SK-N-SH (cell line): Measurements from ENCODE around the gene ZCCHC10. TPM values are rescaled to one million over a fixed set of nuclear protein-coding genes. Genes with fewer than 3 reads are reported as not detected.
A peak's percentile ranks its signal among the peaks of the same experiment; 100 is the strongest.
"Not testable (repeated sequence)": the region's sequence is repeated elsewhere in the genome, so short reads cannot be mapped to it uniquely, and the experiment has no call there.

Experiments
- CTCF ChIA-PET: fragments of 300-600, 350-600 bp; formaldehyde crosslinking; extraction: SDS; loops from one replicate; lab custom pipeline; 2021; lab: Yijun Ruan, JAX
- POLR2A ChIA-PET: fragments of 350-600 bp; sonication (Branson Sonifier 250); formaldehyde crosslinking; extraction: SDS; loops from one replicate; lab custom pipeline; 2020; ENCODE audit warnings: antibody characterized with exemption, inconsistent platforms; lab: Yijun Ruan, JAX
- DNase-seq: peaks from one replicate; pipeline ENCODE4 v3.0.0; 2012
- H2AFZ ChIP-seq: fragments of 200-600 bp; sonication (generic); 2 replicates; pipeline ENCODE4 v1.8.1; 2016; ENCODE audit warnings: antibody characterized with exemption, mild to moderate bottlenecking, low read depth
- H3F3A ChIP-seq: fragments of 200-600 bp; sonication (generic); replicated peaks from 2 replicates; pipeline ENCODE3; 2016; ENCODE audit warnings: antibody characterized with exemption, mild to moderate bottlenecking; ENCODE audit not compliant: insufficient read depth
- H3K27ac ChIP-seq, 2 experiments: fragments of 200-500 bp in 1 of 2; fragments of 200-600 bp in 1 of 2; sonication (Bioruptor generic) in 1 of 2; sonication (generic), shearing (Covaris generic) in 1 of 2; 2 replicates each; pipeline versions ENCODE4 v1.5.1 to v1.6.1; 2014 to 2016; ENCODE audit warnings: low read depth in 2 of 2, inconsistent platforms in 1 of 2, low read length in 1 of 2, mild to moderate bottlenecking in 1 of 2, mixed read lengths in 1 of 2
- H3K27me3 ChIP-seq: fragments of 200-600 bp; sonication (generic), shearing (Covaris generic); 2 replicates; pipeline ENCODE4 v1.6.1; 2016; ENCODE audit warnings: mixed run types; ENCODE audit not compliant: insufficient read depth
- H3K36me3 ChIP-seq, 2 experiments: fragments of 200-500 bp in 1 of 2; fragments of 200-600 bp in 1 of 2; sonication (Bioruptor generic) in 1 of 2; sonication (generic) in 1 of 2; replicated peaks in 1 of 2; 2 replicates each; pipeline versions ENCODE3 to v1.5.1; 2014 to 2016; ENCODE audit warnings: low read length in 1 of 2, mild to moderate bottlenecking in 1 of 2; ENCODE audit not compliant: insufficient read depth in 2 of 2, control insufficient read depth in 1 of 2
- H3K4me1 ChIP-seq, 2 experiments: fragments of 200-500 bp in 1 of 2; fragments of 200-600 bp in 1 of 2; sonication (Bioruptor generic) in 1 of 2; sonication (generic), shearing (Covaris generic) in 1 of 2; 2 replicates each; pipeline versions ENCODE4 v1.5.1 to v1.6.1; 2014 to 2016; ENCODE audit warnings: low read depth in 1 of 2, low read length in 1 of 2, mixed run types in 1 of 2; ENCODE audit not compliant: insufficient read depth in 2 of 2, control insufficient read depth in 1 of 2
- H3K4me2 ChIP-seq: fragments of 200-600 bp; sonication (generic), shearing (Covaris generic); 2 replicates; pipeline ENCODE4 v1.6.1; 2017; ENCODE audit warnings: mixed run types
- H3K4me3 ChIP-seq, 2 experiments: fragments of 200-500 bp in 1 of 2; fragments of 200-600 bp in 1 of 2; sonication (Bioruptor generic) in 1 of 2; sonication (generic), shearing (Covaris generic) in 1 of 2; 2 replicates each; pipeline versions ENCODE4 v1.5.1 to v1.8.1; 2014 to 2016; ENCODE audit warnings: low read depth in 2 of 2, inconsistent platforms in 1 of 2, low read length in 1 of 2, mild to moderate bottlenecking in 1 of 2, mixed read lengths in 1 of 2, moderate library complexity in 1 of 2
- H3K79me2 ChIP-seq: fragments of 200-600 bp; sonication (generic); 2 replicates; pipeline ENCODE4 v1.8.1; 2017; ENCODE audit warnings: mild to moderate bottlenecking; ENCODE audit not compliant: insufficient read depth
- H3K9ac ChIP-seq: fragments of 200-600 bp; sonication (generic); 2 replicates; pipeline ENCODE4 v1.6.1; 2017; ENCODE audit warnings: mixed run types
- H3K9me2 ChIP-seq: fragments of 200-600 bp; sonication (generic); 2 replicates; pipeline ENCODE4 v1.6.1; 2017; ENCODE audit warnings: mixed run types
- H3K9me3 ChIP-seq: fragments of 200-600 bp; sonication (generic); 2 replicates; pipeline ENCODE4 v1.6.1; 2017; ENCODE audit warnings: mixed run types, mild to moderate bottlenecking, moderate library complexity
- H4K20me1 ChIP-seq: fragments of 200-600 bp; sonication (generic); 2 replicates; pipeline ENCODE4 v1.6.1; 2017; ENCODE audit warnings: mild to moderate bottlenecking, mixed run types; ENCODE audit not compliant: insufficient read depth
- EZH2phosphoT487 ChIP-seq: fragments of 200-600 bp; sonication (generic); IDR thresholded peaks from 2 replicates; pipeline ENCODE4 v1.6.1; 2017; ENCODE audit warnings: low read depth, mixed run types, mild to moderate bottlenecking, antibody characterized with exemption, moderate library complexity, borderline replicate concordance
- FOSL2 ChIP-seq: IDR thresholded peaks from 2 replicates; pipeline ENCODE4 v1.4.0; 2012; ENCODE audit warnings: low read depth, mild to moderate bottlenecking, moderate library complexity, borderline replicate concordance
- FOXJ3 ChIP-seq: sonication (generic); formaldehyde crosslinking; IDR thresholded peaks from 2 replicates; pipeline ENCODE4 v1.5.1; 2020; ENCODE audit warnings: mild to moderate bottlenecking, missing genetic modification reagents
- GABPA ChIP-seq: IDR thresholded peaks from 2 replicates; pipeline ENCODE4 v1.4.0; 2012; ENCODE audit warnings: low read depth, mild to moderate bottlenecking
- GATA2 ChIP-seq: sonication (generic); formaldehyde crosslinking; IDR thresholded peaks from 2 replicates; pipeline ENCODE4 v1.5.0; 2020; ENCODE audit warnings: mild to moderate bottlenecking, missing genetic modification reagents
- IRF3 ChIP-seq: fragments of 150-350 bp; IDR thresholded peaks from 2 replicates; pipeline ENCODE4 v1.6.1; 2016; ENCODE audit warnings: mild to moderate bottlenecking, low read depth, low read length
- JUND ChIP-seq: IDR thresholded peaks from 2 replicates; pipeline ENCODE4 v1.4.0; 2012
- NFIC ChIP-seq: IDR thresholded peaks from 2 replicates; pipeline ENCODE4 v1.4.0; 2012; ENCODE audit warnings: borderline replicate concordance
- NRF1 ChIP-seq: IDR thresholded peaks from 2 replicates; pipeline ENCODE4 v1.6.1; 2012; ENCODE audit warnings: low read depth, mild to moderate bottlenecking, low read length
- PBX3 ChIP-seq: IDR thresholded peaks from 2 replicates; pipeline ENCODE4; 2012
- RCOR1 ChIP-seq: fragments of 150-350 bp; IDR thresholded peaks from 2 replicates; pipeline ENCODE4 v1.6.1; 2017; ENCODE audit warnings: antibody characterized with exemption, low read length
- RFX5 ChIP-seq: IDR thresholded peaks from 2 replicates; pipeline ENCODE4 v1.6.1; 2012; ENCODE audit warnings: mild to moderate bottlenecking, improper control_type of control experiment, low read length
- RXRA ChIP-seq: IDR thresholded peaks from 2 replicates; pipeline ENCODE4 v1.4.0; 2012; ENCODE audit warnings: low read depth, mild to moderate bottlenecking, borderline replicate concordance
- SMC3 ChIP-seq: IDR thresholded peaks from 2 replicates; pipeline ENCODE4 v1.6.1; 2012; ENCODE audit warnings: low read depth, low read length, improper control_type of control experiment
- TEAD4 ChIP-seq: IDR thresholded peaks from 2 replicates; pipeline ENCODE4 v1.4.0; 2012; ENCODE audit warnings: mild to moderate bottlenecking, borderline replicate concordance; ENCODE audit not compliant: insufficient read depth
- USF2 ChIP-seq: fragments of 150-350 bp; IDR thresholded peaks from 2 replicates; pipeline ENCODE4 v1.6.1; 2017; ENCODE audit warnings: antibody characterized with exemption, low read length, low read depth, borderline replicate concordance
- WGBS: methylation state at CpG from one replicate; pipeline ENCODE4 v1.1.6; 2017; ENCODE audit warnings: low lambda C conversion rate; 5-methylcytosine and 5-hydroxymethylcytosine counted together
- polyA plus RNA-seq, 3 experiments: library from polyadenylated mRNA; depleted of rRNA; stranded (reverse); fragments of >200 nt; gene quantifications; 2 replicates each; pipeline ENCODE4 v1.2.3, GENCODE V29; 2012

Gene ZCCHC10
- polyA plus RNA-seq, 1 of the 3 experiments (the other 2 are of a cell fraction) = 28.4 TPM

GRCh38 chr5:132976852-132977251 is 49.5 kb downstream of the ZCCHC10 start:
- CTCF ChIA-PET = no interaction called here
- DNase-seq = no peak
- no peak overlapping the region for H3K4me2 ChIP-seq
- no peaks in the 10 kb centered on the region for H3F3A ChIP-seq
- no peak for TF ChIP-seq FOSL2
- TF ChIP-seq GABPA = no peak
- no peak for TF ChIP-seq EZH2phosphoT487
- no peak for TF ChIP-seq SMC3
- TF ChIP-seq IRF3 = no peak
- no peak for TF ChIP-seq TEAD4
- TF ChIP-seq RCOR1 = no peak
- no peak for TF ChIP-seq RXRA
- no peak overlapping the region for H3K4me3 ChIP-seq
- no peak overlapping the region for H2AFZ ChIP-seq
- no peaks in the 10 kb centered on the region for H3K79me2 ChIP-seq
- H3K27me3 ChIP-seq = no peaks in the 10 kb centered on the region
- no peaks in the 10 kb centered on the region for H3K36me3 ChIP-seq
- POLR2A ChIA-PET = interaction anchor here (1.3 kb wide), 1 partner anchor 13 kb away, joined by 4 read pairs; the partner anchor contains the start of gene AFF4
- H3K9ac ChIP-seq = no peak overlapping the region
- whole genome bisulfite sequencing = 75% methylated on average over 2 of the region's 3 CpGs
- no peak overlapping the region for H3K27ac ChIP-seq
- no peaks in the 10 kb centered on the region for H3K9me3 ChIP-seq
- H3K4me1 ChIP-seq = no peaks in the 10 kb centered on the region; a peak in 1 of 4 replicates
- no peaks in the 10 kb centered on the region for H4K20me1 ChIP-seq
- no peaks in the 10 kb centered on the region for H3K9me2 ChIP-seq

- H3K4me3 ChIP-seq, CTCF ChIA-PET: not testable (repeated sequence)
Observed at GRCh38 chr5:132972436-132972828, 53.9 kb downstream of the ZCCHC10 start.

GRCh38 chr5:132971483-132972435 is 54.6 kb downstream of the ZCCHC10 start:
- no peak overlapping the region for H3K27ac ChIP-seq
- peaks cover 4% of the 10 kb centered on the region for H3F3A ChIP-seq
- H3K79me2 ChIP-seq = no peaks in the 10 kb centered on the region
- H3K4me1 ChIP-seq = no peaks in the 10 kb centered on the region; a peak in 1 of 4 replicates
- no peaks in the 10 kb centered on the region for H4K20me1 ChIP-seq
- no peak for DNase-seq
- H3K4me2 ChIP-seq = no peak overlapping the region
- H2AFZ ChIP-seq = peak overlapping the region; percentile 67; the same call in 1 of the 2 replicates
- no peaks in the 10 kb centered on the region for H3K9me2 ChIP-seq
- H3K9ac ChIP-seq = no peak overlapping the region
- whole genome bisulfite sequencing = 79% methylated on average over 16 of the region's 16 CpGs
- no peaks in the 10 kb centered on the region for H3K27me3 ChIP-seq
- ChIA-PET CTCF (no interaction called here), POLR2A (no interaction called here)
- no peaks in the 10 kb centered on the region for H3K9me3 ChIP-seq
- no peak overlapping the region for H3K4me3 ChIP-seq
- H3K36me3 ChIP-seq = no peaks in the 10 kb centered on the region
- TF ChIP-seq JUND (no peak), FOXJ3 (CRISPR knock-in tag) (no peak), NRF1 (no peak), SMC3 (no peak), PBX3 (no peak), NFIC (no peak), RFX5 (no peak), GATA2 (CRISPR knock-in tag) (no peak), IRF3 (no peak), USF2 (no peak), RCOR1 (no peak)

More at GRCh38 chr5:132972436-132972828, 53.9 kb downstream of the ZCCHC10 start:
- POLR2A ChIA-PET, H3K36me3 ChIP-seq, H3K4me1 ChIP-seq, H3K4me2 ChIP-seq, H3F3A ChIP-seq, H3K27ac ChIP-seq, H2AFZ ChIP-seq, H3K9ac ChIP-seq, H3K79me2 ChIP-seq, H3K9me2 ChIP-seq, H3K27me3 ChIP-seq, DNase-seq, H4K20me1 ChIP-seq, H3K9me3 ChIP-seq: not testable (repeated sequence)
- 79% methylated on average over 7 of the region's 7 CpGs for WGBS
